Panc1 (cell line): ENCODE data around the gene FIGNL2.
A peak's percentile ranks its signal among the peaks of the same experiment; 100 is the strongest.

Experiments
- POLR2AphosphoS5 ChIP-seq: IDR thresholded peaks from 2 replicates; pipeline ENCODE4 v1.6.1; 2012; ENCODE audit warnings: mild to moderate bottlenecking, low read depth, low read length, moderate library complexity
- REST ChIP-seq, 2 experiments: IDR thresholded peaks; 2 replicates each; pipeline ENCODE4 v1.6.1; 2011 to 2012; ENCODE audit warnings: low read depth in 2 of 2, control low read depth in 1 of 2, low read length in 1 of 2, mild to moderate bottlenecking in 1 of 2, moderate library complexity in 1 of 2; ENCODE audit not compliant: insufficient read depth in 1 of 2
- SIN3A ChIP-seq: IDR thresholded peaks from 2 replicates; pipeline ENCODE4 v1.6.1; 2012; ENCODE audit warnings: low read depth, mild to moderate bottlenecking, low read length, moderate library complexity, borderline replicate concordance; ENCODE audit not compliant: insufficient read depth
- TCF7L2 ChIP-seq: IDR thresholded peaks from 2 replicates; pipeline ENCODE4 v1.6.1; 2011; ENCODE audit warnings: mild to moderate bottlenecking, low read depth, low read length, inconsistent platforms
- TF ChIP-seq, protein P1 (sequence below): fragments of 450-650 bp; IDR thresholded peaks from 2 replicates; pipeline ENCODE4 v1.5.1; 2017; ENCODE audit warnings: mild to moderate bottlenecking

DNA sequence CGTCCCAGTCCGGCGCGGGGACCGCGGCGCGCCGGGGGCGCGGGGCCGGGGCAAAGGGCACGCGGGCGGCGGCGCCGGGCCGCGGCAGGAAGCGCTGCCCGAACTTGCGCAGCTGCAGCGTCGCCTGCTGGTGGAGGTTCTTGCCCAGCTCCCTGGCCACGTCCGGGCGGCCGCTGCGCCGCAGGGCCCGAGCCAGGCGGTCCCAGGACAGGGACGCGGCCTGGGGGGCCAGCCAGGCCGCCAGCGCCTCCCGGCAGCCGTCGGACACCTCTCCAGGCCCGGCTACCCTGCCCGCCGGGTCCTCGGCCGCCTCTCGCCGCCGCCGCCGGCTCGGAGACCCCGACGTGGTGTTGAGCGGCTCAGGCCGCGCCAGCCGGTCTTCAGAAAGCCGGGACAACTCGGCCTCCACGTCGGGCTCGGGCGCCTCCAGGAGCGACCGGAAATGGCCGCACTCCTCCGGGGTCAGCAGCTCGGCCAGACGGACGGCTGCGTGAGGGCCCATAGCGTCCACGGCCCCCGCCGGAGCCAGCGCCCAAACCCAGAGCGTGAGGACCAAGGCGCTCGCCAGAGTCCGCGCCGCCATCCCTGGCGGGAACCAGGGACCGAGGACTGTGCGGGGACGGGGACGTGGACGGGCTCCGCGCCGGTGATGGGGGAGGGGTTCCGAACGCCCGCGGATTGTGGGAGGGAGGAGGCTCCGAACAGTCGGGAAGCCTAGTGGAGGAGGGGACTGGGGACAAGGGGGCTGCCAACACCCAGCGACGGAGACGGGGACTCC lies 34.0 kb downstream of the FIGNL2 start:
- TF ChIP-seq POLR2AphosphoS5: peak; percentile 49; the same call in 1 of the 2 replicates
- TF ChIP-seq REST (IDR thresholded peaks at IDR 0.05; ENCODE audit: insufficient read depth in 1 of 2, low read depth in 2 of 2, low read length in 1 of 2): peak in 1 of 2 experiments; percentile 56; a peak in 1 of 4 replicates
- TF ChIP-seq TCF7L2: no peak
- TF ChIP-seq, protein P1, sequence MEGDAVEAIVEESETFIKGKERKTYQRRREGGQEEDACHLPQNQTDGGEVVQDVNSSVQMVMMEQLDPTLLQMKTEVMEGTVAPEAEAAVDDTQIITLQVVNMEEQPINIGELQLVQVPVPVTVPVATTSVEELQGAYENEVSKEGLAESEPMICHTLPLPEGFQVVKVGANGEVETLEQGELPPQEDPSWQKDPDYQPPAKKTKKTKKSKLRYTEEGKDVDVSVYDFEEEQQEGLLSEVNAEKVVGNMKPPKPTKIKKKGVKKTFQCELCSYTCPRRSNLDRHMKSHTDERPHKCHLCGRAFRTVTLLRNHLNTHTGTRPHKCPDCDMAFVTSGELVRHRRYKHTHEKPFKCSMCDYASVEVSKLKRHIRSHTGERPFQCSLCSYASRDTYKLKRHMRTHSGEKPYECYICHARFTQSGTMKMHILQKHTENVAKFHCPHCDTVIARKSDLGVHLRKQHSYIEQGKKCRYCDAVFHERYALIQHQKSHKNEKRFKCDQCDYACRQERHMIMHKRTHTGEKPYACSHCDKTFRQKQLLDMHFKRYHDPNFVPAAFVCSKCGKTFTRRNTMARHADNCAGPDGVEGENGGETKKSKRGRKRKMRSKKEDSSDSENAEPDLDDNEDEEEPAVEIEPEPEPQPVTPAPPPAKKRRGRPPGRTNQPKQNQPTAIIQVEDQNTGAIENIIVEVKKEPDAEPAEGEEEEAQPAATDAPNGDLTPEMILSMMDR: peak; percentile 97
- 0 out of 2 replicates have a peak, but pooled peaks have one; percentile 56 for TF ChIP-seq SIN3A
